Measurements from ENCODE around the gene MYLK. TPM values are rescaled to one million over a fixed set of nuclear protein-coding genes. Genes with fewer than 3 reads are reported as not detected.
"Not testable (repeated sequence)": the region's sequence is repeated elsewhere in the genome, so short reads cannot be mapped to it uniquely, and the experiment has no call there.

MYLK gene
- total RNA-seq, 1 donor from 2014 or later: 4.3 TPM

GRCh38 chr3:123907720-123908119 lies 23.6 kb upstream of the MYLK start:
- DNase-seq: no peak
- H3K4me1 Mint-ChIP-seq (ENCODE audit: low read depth, unreplicated experiment): no peaks in the 10 kb centered on the region
- no peak for TF ChIP-seq CTCF (IDR thresholded peaks at IDR 0.05; ENCODE audit: partially characterized antibody, unreplicated experiment)
- H3K27me3 Mint-ChIP-seq (ENCODE audit: unreplicated experiment): no peaks in the 10 kb centered on the region
- no peaks in the 10 kb centered on the region for H3K36me3 Mint-ChIP-seq (ENCODE audit: unreplicated experiment)
- H3K9me3 Mint-ChIP-seq (ENCODE audit: unreplicated experiment): no peaks in the 10 kb centered on the region
- H3K4me3 Mint-ChIP-seq (ENCODE audit: unreplicated experiment): no peak overlapping the region
- H3K27ac Mint-ChIP-seq (ENCODE audit: unreplicated experiment): no peak overlapping the region

- no peak overlapping the region for H3K27ac Mint-ChIP-seq (ENCODE audit: unreplicated experiment)
- H3K4me3 Mint-ChIP-seq (ENCODE audit: unreplicated experiment): no peak overlapping the region
- no peaks in the 10 kb centered on the region for H3K4me1 Mint-ChIP-seq (ENCODE audit: low read depth, unreplicated experiment)
- no peaks in the 10 kb centered on the region for H3K27me3 Mint-ChIP-seq (ENCODE audit: unreplicated experiment)
- no peak for TF ChIP-seq CTCF (IDR thresholded peaks at IDR 0.05; ENCODE audit: partially characterized antibody, unreplicated experiment)
- H3K36me3 Mint-ChIP-seq (ENCODE audit: unreplicated experiment): no peaks in the 10 kb centered on the region
- DNase-seq: no peak
- peaks cover 3% of the 10 kb centered on the region for H3K9me3 Mint-ChIP-seq (ENCODE audit: unreplicated experiment)
These were observed 15.3 kb upstream of the MYLK start for GRCh38 chr3:123899300-123899865.

- no peaks in the 10 kb centered on the region for H3K27me3 Mint-ChIP-seq (ENCODE audit: unreplicated experiment)
- DNase-seq: no peak
- peaks cover 18% of the 10 kb centered on the region for H3K36me3 Mint-ChIP-seq (ENCODE audit: unreplicated experiment)
- peaks cover 4% of the 10 kb centered on the region for H3K9me3 Mint-ChIP-seq (ENCODE audit: unreplicated experiment)
- H3K4me3 Mint-ChIP-seq (ENCODE audit: unreplicated experiment): no peak overlapping the region
- TF ChIP-seq CTCF (IDR thresholded peaks at IDR 0.05; ENCODE audit: partially characterized antibody, unreplicated experiment): no peak
- H3K27ac Mint-ChIP-seq (ENCODE audit: unreplicated experiment): no peak overlapping the region
- H3K4me1 Mint-ChIP-seq (ENCODE audit: low read depth, unreplicated experiment): no peaks in the 10 kb centered on the region
These were observed 8.9 kb upstream of the MYLK start for GRCh38 chr3:123893012-123893411.

- Mint-ChIP-seq H3K4me1 (ENCODE audit: low read depth, unreplicated experiment) (no peaks in the 10 kb centered on the region), H3K4me3 (ENCODE audit: unreplicated experiment) (no peak overlapping the region), H3K27ac (ENCODE audit: unreplicated experiment) (no peak overlapping the region), H3K36me3 (ENCODE audit: unreplicated experiment) (peaks cover 18% of the 10 kb centered on the region), H3K9me3 (ENCODE audit: unreplicated experiment) (peaks cover 4% of the 10 kb centered on the region), H3K27me3 (ENCODE audit: unreplicated experiment) (no peaks in the 10 kb centered on the region)
- no peak for DNase-seq
- TF ChIP-seq CTCF (IDR thresholded peaks at IDR 0.05; ENCODE audit: partially characterized antibody, unreplicated experiment): no peak
These were observed 8.1 kb upstream of the MYLK start for GRCh38 chr3:123892195-123892594.

GRCh38 chr3:123890991-123891390 lies 6.9 kb upstream of the MYLK start:
- H3K4me3 Mint-ChIP-seq (ENCODE audit: unreplicated experiment); DNase-seq; H3K27me3 Mint-ChIP-seq (ENCODE audit: unreplicated experiment); H3K9me3 Mint-ChIP-seq (ENCODE audit: unreplicated experiment); H3K4me1 Mint-ChIP-seq (ENCODE audit: low read depth, unreplicated experiment); H3K27ac Mint-ChIP-seq (ENCODE audit: unreplicated experiment): not testable (repeated sequence)
- H3K36me3 Mint-ChIP-seq (ENCODE audit: unreplicated experiment): peaks cover 18% of the 10 kb centered on the region

- not testable (repeated sequence) for H3K9me3 Mint-ChIP-seq (ENCODE audit: unreplicated experiment); H3K4me1 Mint-ChIP-seq (ENCODE audit: low read depth, unreplicated experiment); H3K27me3 Mint-ChIP-seq (ENCODE audit: unreplicated experiment); H3K27ac Mint-ChIP-seq (ENCODE audit: unreplicated experiment); H3K4me3 Mint-ChIP-seq (ENCODE audit: unreplicated experiment); DNase-seq
- H3K36me3 Mint-ChIP-seq (ENCODE audit: unreplicated experiment): peaks cover 18% of the 10 kb centered on the region
These were observed 6.0 kb upstream of the MYLK start for GRCh38 chr3:123890162-123890561.
